Left lung (tissue), 10 donors: ENCODE data around the gene DAAM2. TPM values are rescaled to one million over a fixed set of nuclear protein-coding genes. Genes with fewer than 3 reads are reported as not detected.
A peak's percentile ranks its signal among the peaks of the same experiment; 100 is the strongest.

Experiments used
- ATAC-seq: fragments of 200-7000 bp; cut with Tn5 transposase; one replicate; pipeline ENCODE4 v1.9.1; 2020; ENCODE audit warnings: moderate library complexity
- DNase-seq, 4 donors: peaks; one replicate each; pipeline ENCODE4 v3.0.0-alpha.2; 2013 to 2020
- H3K27ac ChIP-seq, 2 donors: fragments of 200-600 bp; sonication (generic) in 1 of 2; one replicate each; pipeline versions ENCODE4 v1.5.0 to v1.8.0; 2020 to 2021
- H3K27me3 ChIP-seq, 2 donors: fragments of 200-600 bp; sonication (generic) in 1 of 2; one replicate each; pipeline versions ENCODE4 v1.5.0 to v1.8.0; 2020 to 2021
- H3K36me3 ChIP-seq, 2 donors: fragments of 200-600 bp; sonication (generic) in 1 of 2; one replicate each; pipeline versions ENCODE4 v1.5.0 to v1.8.0; 2020 to 2021
- H3K4me1 ChIP-seq, 2 donors: fragments of 200-600 bp; one replicate each; pipeline ENCODE4 v1.8.0; 2021
- H3K4me3 ChIP-seq, 2 donors: fragments of 200-600 bp; sonication (generic) in 1 of 2; one replicate each; pipeline versions ENCODE4 v1.5.0 to v1.8.0; 2020 to 2021; ENCODE audit warnings: mild to moderate bottlenecking in 1 of 2
- H3K9me3 ChIP-seq, 2 donors: fragments of 200-600 bp; sonication (generic) in 1 of 2; one replicate each; pipeline versions ENCODE4 v1.5.0 to v1.8.0; 2020 to 2021
- CTCF ChIP-seq, 2 donors: fragments of 200-600 bp; sonication (generic) in 1 of 2; IDR thresholded peaks; one replicate each; pipeline versions ENCODE4 v1.5.0 to v1.8.0; 2021; ENCODE audit warnings: antibody characterized with exemption in 2 of 2
- intact Hi-C, 2 donors: fragments of 100-400 bp; cut with DNase I; formaldehyde crosslinking; loops; one replicate each; pipeline versions ENCODE4 v1.11.2 to v1.14.2; 2022
- polyA plus RNA-seq, 6 donors: library from polyadenylated mRNA; unstranded; fragments of 120-200 nt; gene quantifications; one replicate each; pipeline ENCODE4 v1.2.1, GENCODE V29; 2013; ENCODE audit not compliant: insufficient read length in 6 of 6
- total RNA-seq, 2 donors: library from RNA; stranded (reverse); fragmentation: NEBNext Ultra II Directional; extraction: Animal tissue kit (Norgen Biotek cat#: 25700); gene quantifications; one replicate each; pipeline ENCODE4 v1.2.1, GENCODE V29; 2021
- donor health status: DM: no; HTN: yes; CAD: no.
- donor health status: DM: no; HTN: no; CAD: no.

Gene DAAM2
- total and polyA plus RNA-seq, 8 donors = 28.8 to 67.6 (median 39.9) TPM

GRCh38 chr6:39910744-39911143 lies 118.6 kb downstream of the DAAM2 start:
- TF ChIP-seq CTCF (IDR thresholded peaks at IDR 0.05) = no peak
- ATAC-seq = no peak
- no peak for DNase-seq
- peaks cover 0 to 39% of the 10 kb centered on the region in 2 donors for H3K36me3 ChIP-seq
- no peaks in the 10 kb centered on the region for H3K27me3 ChIP-seq
- no peaks in the 10 kb centered on the region for H3K9me3 ChIP-seq
- no peak overlapping the region for H3K27ac ChIP-seq
- intact Hi-C loops = no loop called here
- H3K4me3 ChIP-seq = no peak overlapping the region
- H3K4me1 ChIP-seq = no peaks in the 10 kb centered on the region

- Histone ChIP-seq H3K4me1 (no peaks in the 10 kb centered on the region), H3K27ac (no peak overlapping the region), H3K4me3 (no peak overlapping the region), H3K36me3 (peaks cover 0 to 40% of the 10 kb centered on the region in 2 donors), H3K27me3 (no peaks in the 10 kb centered on the region), H3K9me3 (no peaks in the 10 kb centered on the region)
- DNase-seq (no peak), ATAC-seq (peak; percentile 72)
- intact Hi-C loops = no loop called here
- TF ChIP-seq CTCF (IDR thresholded peaks at IDR 0.05) = no peak
Observed at GRCh38 chr6:39911513-39912125, 119.4 kb downstream of the DAAM2 start.

- Histone ChIP-seq H3K36me3 (peaks cover 0 to 41% of the 10 kb centered on the region in 2 donors), H3K27ac (no peak overlapping the region), H3K27me3 (no peaks in the 10 kb centered on the region), H3K4me1 (no peaks in the 10 kb centered on the region), H3K4me3 (no peak overlapping the region), H3K9me3 (no peaks in the 10 kb centered on the region)
- intact Hi-C loops = no loop called here
- no peak for DNase-seq
- TF ChIP-seq CTCF (IDR thresholded peaks at IDR 0.05) = no peak
- no peak for ATAC-seq
Observed at GRCh38 chr6:39912446-39912845, 120.3 kb downstream of the DAAM2 start.

GRCh38 chr6:39913391-39913916 lies 121.3 kb downstream of the DAAM2 start:
- no peaks in the 10 kb centered on the region for H3K9me3 ChIP-seq
- TF ChIP-seq CTCF (IDR thresholded peaks at IDR 0.05) = no peak
- peaks cover 0 to 41% of the 10 kb centered on the region in 2 donors for H3K36me3 ChIP-seq
- ATAC-seq = no peak
- H3K4me1 ChIP-seq = no peaks in the 10 kb centered on the region
- H3K4me3 ChIP-seq = no peak overlapping the region
- intact Hi-C loops = no loop called here
- H3K27me3 ChIP-seq = no peaks in the 10 kb centered on the region
- no peak for DNase-seq
- no peak overlapping the region for H3K27ac ChIP-seq

- Histone ChIP-seq H3K4me1 (no peaks in the 10 kb centered on the region), H3K4me3 (no peak overlapping the region), H3K36me3 (peaks cover 0 to 41% of the 10 kb centered on the region in 2 donors), H3K27ac (no peak overlapping the region), H3K27me3 (no peaks in the 10 kb centered on the region), H3K9me3 (no peaks in the 10 kb centered on the region)
- intact Hi-C loops = no loop called here
- no peak for DNase-seq
- no peak for TF ChIP-seq CTCF (IDR thresholded peaks at IDR 0.05)
- no peak for ATAC-seq
Observed at GRCh38 chr6:39914239-39914638, 122.1 kb downstream of the DAAM2 start.
